HepG2 (cell line): ENCODE results near the gene ADGRG6. TPM values are rescaled to one million over a fixed set of nuclear protein-coding genes. Genes with fewer than 3 reads are reported as not detected.

Experiments
- CSRNP2 ChIP-seq: sonication (generic); formaldehyde crosslinking; conservative IDR thresholded peaks from 2 replicates; pipeline ENCODE4 v1.8.0; 2022; ENCODE audit warnings: low read depth, missing genetic modification reagents
- DBP ChIP-seq: sonication (generic); formaldehyde crosslinking; IDR thresholded peaks from 2 replicates; pipeline ENCODE4 v1.4.0; 2020; ENCODE audit warnings: missing genetic modification reagents; ENCODE audit errors: not compliant biosample characterization
- ELF1 ChIP-seq: sonication (generic); formaldehyde crosslinking; IDR thresholded peaks from 2 replicates; pipeline ENCODE4 v1.4.0; 2020; ENCODE audit warnings: missing genetic modification reagents
- POLR2G ChIP-seq: fragments of 200-400 bp; formaldehyde crosslinking; IDR thresholded peaks from 2 replicates; pipeline ENCODE4 v1.6.1; 2018; ENCODE audit warnings: mild to moderate bottlenecking, low read depth, low read length, moderate library complexity
- RBM22 ChIP-seq: fragments of 200-400 bp; formaldehyde crosslinking; optimal IDR thresholded peaks from 2 replicates; pipeline ENCODE3; 2017; ENCODE audit warnings: mild to moderate bottlenecking, low read length, moderate library complexity
- RNF219 ChIP-seq: sonication (generic); formaldehyde crosslinking; IDR thresholded peaks from 2 replicates; pipeline ENCODE4 v1.5.0; 2020; ENCODE audit warnings: mild to moderate bottlenecking, missing genetic modification reagents
- SMAD1 ChIP-seq: sonication (generic); formaldehyde crosslinking; IDR thresholded peaks from 2 replicates; pipeline ENCODE4 v1.4.0; 2020; ENCODE audit warnings: missing genetic modification reagents, low read depth, mild to moderate bottlenecking, borderline replicate concordance
- TBX3 ChIP-seq: fragments of 450-650 bp; IDR thresholded peaks from 2 replicates; pipeline ENCODE4 v1.6.1; 2017; ENCODE audit warnings: antibody characterized with exemption, mild to moderate bottlenecking, inconsistent platforms, borderline replicate concordance
- UBTF ChIP-seq: sonication (generic); formaldehyde crosslinking; IDR thresholded peaks from 2 replicates; pipeline ENCODE4 v1.4.0; 2020; ENCODE audit warnings: mild to moderate bottlenecking, missing genetic modification reagents
- ZNF138 ChIP-seq: sonication (generic); formaldehyde crosslinking; IDR thresholded peaks from 2 replicates; pipeline ENCODE4 v1.5.0; 2020; ENCODE audit warnings: mild to moderate bottlenecking, low read depth, missing genetic modification reagents
- ZNF24 ChIP-seq: fragments of 450-650 bp; IDR thresholded peaks from 2 replicates; pipeline ENCODE4 v1.6.1; 2017; ENCODE audit warnings: antibody characterized with exemption, mild to moderate bottlenecking
- ZNF496 ChIP-seq: sonication (generic); formaldehyde crosslinking; IDR thresholded peaks from 2 replicates; pipeline ENCODE4 v1.8.1; 2023; ENCODE audit warnings: mild to moderate bottlenecking, moderate library complexity, missing genetic modification reagents; ENCODE audit not compliant: insufficient replicate concordance
- ZNF646 ChIP-seq: sonication (generic); formaldehyde crosslinking; IDR thresholded peaks from 2 replicates; pipeline ENCODE4 v1.9.0; 2021; ENCODE audit warnings: mild to moderate bottlenecking, missing genetic modification reagents
- ZNF776 ChIP-seq: sonication (generic); formaldehyde crosslinking; IDR thresholded peaks from 2 replicates; pipeline ENCODE4 v1.4.0; 2020; ENCODE audit warnings: mild to moderate bottlenecking, missing genetic modification reagents
- ZNF792 ChIP-seq: IDR thresholded peaks from 2 replicates; pipeline ENCODE4 v1.6.1; 2016
- polyA plus RNA-seq, 8 experiments: library from polyadenylated mRNA; depleted of rRNA in 3 of 8; stranded (reverse) in 7 of 8; unstranded in 1 of 8; fragments of >200 nt; fragmentation: Illumina TruSeq in 4 of 8; extraction: Trizol in 4 of 8; gene quantifications; 2 replicates each; pipeline versions ENCODE4 v1.2.1 to v1.2.3, GENCODE V29; 2011 to 2016; ENCODE audit warnings: low read depth in 4 of 8, missing spikeins in 1 of 8, mixed read lengths in 1 of 8; ENCODE audit not compliant: insufficient read depth in 1 of 8
- total RNA-seq, 5 experiments: library from RNA; depleted of rRNA; stranded (reverse); fragments of >200 nt; fragmentation: Illumina TruSeq; extraction: Trizol; gene quantifications; 2 replicates each; pipeline ENCODE4 v1.2.3, GENCODE V29; 2016; ENCODE audit warnings: low read depth in 1 of 5

ADGRG6 gene
- total and polyA plus RNA-seq, 2 of the 13 experiments (the other 11 are each of a cell fraction or from before 2014, with no cell fraction given), result 129 to 249 TPM

- TF ChIP-seq ZNF646 (CRISPR knock-in tag) (no peak), ZNF776 (CRISPR knock-in tag) (no peak), TBX3 (no peak), CSRNP2 (CRISPR knock-in tag) (no peak), RNF219 (no peak), ZNF496 (CRISPR knock-in tag) (no peak), ELF1 (CRISPR knock-in tag) (no peak), ZNF138 (CRISPR knock-in tag) (no peak), SMAD1 (CRISPR knock-in tag) (no peak), RBM22 (peak; percentile 98), DBP (CRISPR knock-in tag) (no peak), ZNF24 (peak; percentile 90), POLR2G (peak; percentile 47; the same call in 1 of the 2 replicates), ZNF792 (CRISPR knock-in tag) (no peak), UBTF (no peak)
Observed at GRCh38 chr6:142457638-142458406, 156.0 kb downstream of the ADGRG6 start (continued).
